Measurements from ENCODE around the gene TMEM117.

- TF ChIP-seq, protein P1, sequence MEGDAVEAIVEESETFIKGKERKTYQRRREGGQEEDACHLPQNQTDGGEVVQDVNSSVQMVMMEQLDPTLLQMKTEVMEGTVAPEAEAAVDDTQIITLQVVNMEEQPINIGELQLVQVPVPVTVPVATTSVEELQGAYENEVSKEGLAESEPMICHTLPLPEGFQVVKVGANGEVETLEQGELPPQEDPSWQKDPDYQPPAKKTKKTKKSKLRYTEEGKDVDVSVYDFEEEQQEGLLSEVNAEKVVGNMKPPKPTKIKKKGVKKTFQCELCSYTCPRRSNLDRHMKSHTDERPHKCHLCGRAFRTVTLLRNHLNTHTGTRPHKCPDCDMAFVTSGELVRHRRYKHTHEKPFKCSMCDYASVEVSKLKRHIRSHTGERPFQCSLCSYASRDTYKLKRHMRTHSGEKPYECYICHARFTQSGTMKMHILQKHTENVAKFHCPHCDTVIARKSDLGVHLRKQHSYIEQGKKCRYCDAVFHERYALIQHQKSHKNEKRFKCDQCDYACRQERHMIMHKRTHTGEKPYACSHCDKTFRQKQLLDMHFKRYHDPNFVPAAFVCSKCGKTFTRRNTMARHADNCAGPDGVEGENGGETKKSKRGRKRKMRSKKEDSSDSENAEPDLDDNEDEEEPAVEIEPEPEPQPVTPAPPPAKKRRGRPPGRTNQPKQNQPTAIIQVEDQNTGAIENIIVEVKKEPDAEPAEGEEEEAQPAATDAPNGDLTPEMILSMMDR (IDR thresholded peaks at IDR 0.05), result no peak
- no peak for TF ChIP-seq POLR2A (IDR thresholded peaks at IDR 0.05)
- TF ChIP-seq POLR2AphosphoS5 (IDR thresholded peaks at IDR 0.05; ENCODE audit: insufficient read depth in 1 of 2, low read depth in 1 of 2), result no peak
Measured at GRCh38 chr12:44367136-44367535, 531.3 kb downstream of the TMEM117 start.
